Mononuclear cell (primary cell): ENCODE measurements around the gene LRMDA. TPM values are rescaled to one million over a fixed set of nuclear protein-coding genes. Genes with fewer than 3 reads are reported as not detected.

ENCODE experiments used
- H3K27me3 ChIP-seq: 2 replicates; pipeline ENCODE4 v1.6.0; 2011; ENCODE audit warnings: low read length, control low read depth; ENCODE audit not compliant: insufficient read depth
- H3K4me1 ChIP-seq: 2 replicates; pipeline ENCODE4 v1.5.1; 2011; ENCODE audit warnings: mild to moderate bottlenecking, low read length, control low read depth; ENCODE audit not compliant: insufficient read depth
- H3K4me3 ChIP-seq: 2 replicates; pipeline ENCODE4 v1.5.1; 2011; ENCODE audit warnings: mild to moderate bottlenecking, low read length, moderate library complexity
- H3K9me3 ChIP-seq: 2 replicates; pipeline ENCODE4 v1.5.1; 2011; ENCODE audit warnings: low read depth, mild to moderate bottlenecking, control low read depth, low read length
- total RNA-seq: library from RNA; depleted of rRNA; stranded (reverse); fragments of >200 nt; gene quantifications from one replicate; pipeline ENCODE4 v1.2.3, GENCODE V29; 2012

The LRMDA gene
- total RNA-seq, 1 donor, result 7.6 TPM

DNA sequence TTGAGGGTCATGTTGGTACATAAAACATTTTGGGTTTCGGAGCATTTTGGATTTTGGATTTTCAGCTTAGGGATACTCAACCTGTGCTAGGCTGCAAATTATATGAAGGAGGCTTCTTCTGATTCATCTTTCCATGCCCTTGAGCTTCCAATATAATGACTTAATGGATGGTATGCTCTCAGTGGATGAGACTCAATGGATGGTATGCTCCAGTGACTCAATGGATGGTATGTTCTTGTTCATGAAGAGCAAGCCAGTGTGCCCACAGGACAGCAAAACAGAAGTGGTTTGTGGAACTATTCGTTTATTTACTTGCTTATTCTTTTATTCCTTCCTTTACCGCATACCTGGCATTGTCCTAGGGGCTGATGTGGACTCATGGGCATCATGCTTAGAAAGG is 969.6 kb downstream of the LRMDA start:
- H3K4me1 ChIP-seq, result peaks cover 23% of the 10 kb centered on the region
- no peaks in the 10 kb centered on the region for H3K9me3 ChIP-seq
- H3K27me3 ChIP-seq, result no peaks in the 10 kb centered on the region
- no peak overlapping the region for H3K4me3 ChIP-seq

DNA sequence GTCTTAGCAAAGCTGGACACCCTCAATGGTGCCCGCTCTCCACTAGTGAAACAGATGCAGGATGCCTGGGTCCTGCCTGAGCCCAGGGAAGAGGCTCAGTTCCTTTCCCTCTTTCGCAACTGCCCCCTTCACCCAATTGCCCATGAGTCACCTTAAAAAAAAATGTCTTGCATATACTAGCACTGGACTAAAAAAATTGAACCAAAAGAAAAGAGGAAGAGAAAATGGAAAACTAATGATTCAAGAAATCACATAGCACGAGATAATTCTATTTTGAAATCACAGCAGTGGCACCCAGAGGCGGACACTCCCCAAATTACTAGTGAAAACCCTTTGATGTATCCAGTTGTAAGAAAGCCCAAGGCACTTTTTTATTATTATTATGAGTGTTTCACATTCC is 972.5 kb downstream of the LRMDA start:
- no peaks in the 10 kb centered on the region for H3K9me3 ChIP-seq
- peaks cover 24% of the 10 kb centered on the region for H3K4me1 ChIP-seq
- H3K27me3 ChIP-seq, result no peaks in the 10 kb centered on the region
- no peak overlapping the region for H3K4me3 ChIP-seq

GRCh38 chr10:76404531-76404930 is 973.1 kb downstream of the LRMDA start:
- peaks cover 24% of the 10 kb centered on the region for H3K4me1 ChIP-seq
- no peak overlapping the region for H3K4me3 ChIP-seq
- no peaks in the 10 kb centered on the region for H3K27me3 ChIP-seq
- no peaks in the 10 kb centered on the region for H3K9me3 ChIP-seq

GRCh38 chr10:76405922-76406321 is 974.5 kb downstream of the LRMDA start:
- H3K9me3 ChIP-seq, result no peaks in the 10 kb centered on the region
- no peak overlapping the region for H3K4me3 ChIP-seq
- no peaks in the 10 kb centered on the region for H3K27me3 ChIP-seq
- H3K4me1 ChIP-seq, result peaks cover 24% of the 10 kb centered on the region

DNA sequence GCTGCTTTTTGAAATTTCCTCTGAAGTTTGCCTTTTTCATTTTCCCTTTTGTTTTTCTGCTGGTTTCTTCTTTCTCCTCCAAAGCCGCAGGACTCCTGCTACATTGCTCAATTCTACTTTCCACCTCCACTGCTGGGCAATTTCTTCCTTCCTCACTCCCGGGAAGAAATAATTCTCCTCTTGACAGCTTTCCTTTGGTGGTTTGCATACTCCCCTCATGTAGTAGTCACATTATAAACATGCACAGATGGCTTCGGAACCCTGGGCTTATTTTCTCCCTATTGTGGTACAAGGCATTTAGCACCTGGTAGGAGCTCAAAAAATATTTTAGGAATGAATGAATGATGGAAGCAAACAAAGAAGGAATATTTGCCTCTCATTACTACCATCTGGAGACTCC is 977.2 kb downstream of the LRMDA start:
- Histone ChIP-seq H3K27me3 (no peaks in the 10 kb centered on the region), H3K9me3 (no peaks in the 10 kb centered on the region), H3K4me1 (peaks cover 21% of the 10 kb centered on the region)

DNA sequence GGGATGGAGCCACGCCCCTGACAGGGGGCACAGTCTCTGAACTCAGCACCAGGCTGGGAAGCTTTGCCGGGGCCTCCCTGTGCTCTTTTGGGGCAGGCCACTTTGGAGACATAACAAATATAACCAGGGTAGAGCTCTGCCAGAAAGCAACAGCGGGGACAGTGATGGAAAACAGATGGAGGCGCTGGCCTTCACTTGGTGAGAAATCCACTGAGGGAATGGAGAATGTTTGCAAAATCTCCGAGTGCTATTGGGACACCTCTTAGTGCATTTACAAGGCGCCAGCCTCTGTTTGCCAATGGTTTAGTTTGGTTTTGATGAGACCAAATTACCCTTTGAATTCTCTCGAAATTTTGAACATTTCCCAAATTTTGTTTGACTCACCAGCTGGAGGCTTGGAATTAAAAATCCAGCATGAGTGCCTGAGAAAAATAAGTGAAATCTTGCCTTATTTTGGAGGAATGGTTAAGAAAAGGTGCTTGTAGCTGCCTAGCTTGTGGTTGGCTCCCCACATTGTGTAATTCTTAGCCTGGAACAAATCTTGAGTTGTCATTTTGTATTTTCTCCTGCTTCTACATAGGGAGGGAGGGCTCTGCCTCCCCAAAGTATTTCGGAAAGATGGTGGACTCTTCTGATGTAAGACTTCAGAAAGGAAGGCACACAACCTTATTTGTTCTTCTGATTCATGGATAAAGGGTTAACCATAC is 980.5 kb downstream of the LRMDA start:
- Histone ChIP-seq H3K9me3 (no peaks in the 10 kb centered on the region), H3K4me1 (no peaks in the 10 kb centered on the region), H3K27me3 (no peaks in the 10 kb centered on the region), H3K4me3 (no peak overlapping the region)

More for the DNA sequence above, 977.2 kb downstream of the LRMDA start:
- H3K4me3 ChIP-seq, result no peak overlapping the region

- Histone ChIP-seq H3K9me3 (no peaks in the 10 kb centered on the region), H3K4me1 (no peaks in the 10 kb centered on the region), H3K27me3 (no peaks in the 10 kb centered on the region), H3K4me3 (no peak overlapping the region)
These were observed 984.1 kb downstream of the LRMDA start for GRCh38 chr10:76415554-76415953.

DNA sequence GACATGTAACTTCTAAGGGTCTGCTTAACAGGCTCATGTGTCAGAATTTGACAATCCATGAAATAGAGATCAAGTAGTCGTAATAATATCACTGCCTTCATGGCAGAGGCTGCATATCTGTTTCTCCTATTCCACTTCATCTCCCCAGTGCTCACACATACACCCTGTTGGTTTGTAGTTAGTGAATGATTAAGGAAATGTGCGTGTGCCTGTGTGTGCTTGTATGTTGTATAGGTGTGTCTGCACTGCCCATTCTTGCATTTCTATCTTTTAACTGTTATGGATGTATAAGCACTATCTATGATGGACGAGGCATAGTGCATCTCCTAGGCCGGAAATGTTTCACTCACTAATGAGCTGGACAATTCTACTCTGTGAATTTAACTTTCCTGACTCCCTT is 985.2 kb downstream of the LRMDA start:
- Histone ChIP-seq H3K9me3 (no peaks in the 10 kb centered on the region), H3K27me3 (no peaks in the 10 kb centered on the region), H3K4me3 (no peak overlapping the region), H3K4me1 (no peaks in the 10 kb centered on the region)

DNA sequence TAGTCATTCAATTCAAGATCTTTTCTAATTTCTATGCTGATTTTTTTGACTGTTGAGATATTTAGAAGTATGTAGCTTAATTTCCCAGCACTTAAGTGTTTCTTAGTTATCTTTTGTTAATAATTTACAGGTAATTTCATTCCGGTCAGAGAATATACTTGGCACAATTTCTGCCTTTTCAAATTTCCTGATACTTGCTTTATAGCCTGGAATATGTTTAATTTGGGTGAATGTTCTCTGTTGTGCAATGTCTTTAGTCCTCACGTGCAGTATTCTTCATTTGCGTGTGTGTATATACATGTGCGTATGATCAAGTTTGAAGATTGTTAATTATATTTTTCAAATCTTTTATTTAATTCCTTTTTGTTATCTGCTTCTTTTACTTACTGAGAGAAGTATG is 989.3 kb downstream of the LRMDA start:
- no peaks in the 10 kb centered on the region for H3K9me3 ChIP-seq
- no peak overlapping the region for H3K4me3 ChIP-seq
- no peaks in the 10 kb centered on the region for H3K4me1 ChIP-seq
- no peaks in the 10 kb centered on the region for H3K27me3 ChIP-seq

- Histone ChIP-seq H3K9me3 (no peaks in the 10 kb centered on the region), H3K4me1 (no peaks in the 10 kb centered on the region), H3K27me3 (no peaks in the 10 kb centered on the region), H3K4me3 (no peak overlapping the region)
These were observed 991.3 kb downstream of the LRMDA start for GRCh38 chr10:76422769-76423168.

DNA sequence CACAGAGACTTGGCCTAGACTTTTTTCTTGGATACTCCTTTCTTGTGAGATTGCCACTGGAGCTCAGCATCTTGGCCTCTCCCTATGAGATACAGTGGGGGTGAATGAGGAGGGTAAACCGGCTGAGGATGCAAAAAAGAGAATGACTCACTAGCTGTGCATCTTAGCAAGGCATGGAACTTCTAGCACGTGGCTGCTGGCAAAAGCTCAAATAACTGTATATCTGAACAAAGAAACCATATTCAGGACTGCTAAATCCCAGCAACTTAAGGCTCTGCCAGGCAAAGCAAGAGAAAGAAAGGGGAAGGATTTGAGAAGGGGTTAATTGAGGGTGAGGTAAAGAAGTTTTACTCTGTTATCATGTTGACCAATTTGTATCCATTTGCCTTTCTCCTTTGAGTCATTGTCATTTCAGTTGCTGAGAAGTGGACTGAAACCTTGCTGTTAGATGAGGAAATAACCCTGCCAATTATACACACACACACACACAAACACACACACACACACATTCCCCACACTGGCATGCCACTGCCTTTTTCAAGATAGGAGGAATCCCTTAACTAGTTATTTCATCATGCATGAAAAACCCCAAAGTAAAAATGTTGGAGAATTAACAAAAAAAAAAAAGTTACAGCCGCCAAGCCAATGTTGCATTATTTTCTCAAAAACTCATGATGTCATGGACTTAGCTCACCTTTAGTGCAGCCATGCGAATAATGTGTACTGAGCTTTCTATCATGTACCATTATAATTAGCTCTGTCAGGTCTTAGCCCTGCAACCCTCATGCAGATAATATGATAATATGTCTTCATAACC is 997.3 kb downstream of the LRMDA start:
- Histone ChIP-seq H3K4me1 (no peaks in the 10 kb centered on the region), H3K9me3 (no peaks in the 10 kb centered on the region), H3K4me3 (no peak overlapping the region), H3K27me3 (no peaks in the 10 kb centered on the region)

- H3K4me1 ChIP-seq, result no peaks in the 10 kb centered on the region
- no peaks in the 10 kb centered on the region for H3K27me3 ChIP-seq
- H3K9me3 ChIP-seq, result no peaks in the 10 kb centered on the region
- H3K4me3 ChIP-seq, result no peak overlapping the region
These were observed 998.1 kb downstream of the LRMDA start for GRCh38 chr10:76429368-76430060.

- Histone ChIP-seq H3K4me3 (no peak overlapping the region), H3K27me3 (no peaks in the 10 kb centered on the region), H3K4me1 (no peaks in the 10 kb centered on the region), H3K9me3 (no peaks in the 10 kb centered on the region)
These were observed 998.7 kb downstream of the LRMDA start for GRCh38 chr10:76430061-76430645.

GRCh38 chr10:76432016-76433012 is 1000.9 kb downstream of the LRMDA start:
- Histone ChIP-seq H3K9me3 (no peaks in the 10 kb centered on the region), H3K27me3 (no peaks in the 10 kb centered on the region)

More at GRCh38 chr10:76432016-76433012, 1000.9 kb downstream of the LRMDA start:
- Histone ChIP-seq H3K4me3 (no peak overlapping the region), H3K4me1 (no peaks in the 10 kb centered on the region)
